C4-2B (cell line): ENCODE measurements around the gene AMDHD2.
"Not testable (repeated sequence)": the region's sequence is repeated elsewhere in the genome, so short reads cannot be mapped to it uniquely, and the experiment has no call there.

ENCODE experiments used
- ZFX ChIP-seq: fragments of 450-650 bp; IDR thresholded peaks from 2 replicates; pipeline ENCODE4 v1.6.1; 2017
- TF ChIP-seq, protein P1 (sequence below): fragments of 450-650 bp; conservative IDR thresholded peaks from 2 replicates; pipeline ENCODE4 v1.5.1; 2017; ENCODE audit warnings: mild to moderate bottlenecking

GRCh38 chr16:2560798-2561133 is 40.6 kb downstream of the AMDHD2 start:
- TF ChIP-seq, protein P1, sequence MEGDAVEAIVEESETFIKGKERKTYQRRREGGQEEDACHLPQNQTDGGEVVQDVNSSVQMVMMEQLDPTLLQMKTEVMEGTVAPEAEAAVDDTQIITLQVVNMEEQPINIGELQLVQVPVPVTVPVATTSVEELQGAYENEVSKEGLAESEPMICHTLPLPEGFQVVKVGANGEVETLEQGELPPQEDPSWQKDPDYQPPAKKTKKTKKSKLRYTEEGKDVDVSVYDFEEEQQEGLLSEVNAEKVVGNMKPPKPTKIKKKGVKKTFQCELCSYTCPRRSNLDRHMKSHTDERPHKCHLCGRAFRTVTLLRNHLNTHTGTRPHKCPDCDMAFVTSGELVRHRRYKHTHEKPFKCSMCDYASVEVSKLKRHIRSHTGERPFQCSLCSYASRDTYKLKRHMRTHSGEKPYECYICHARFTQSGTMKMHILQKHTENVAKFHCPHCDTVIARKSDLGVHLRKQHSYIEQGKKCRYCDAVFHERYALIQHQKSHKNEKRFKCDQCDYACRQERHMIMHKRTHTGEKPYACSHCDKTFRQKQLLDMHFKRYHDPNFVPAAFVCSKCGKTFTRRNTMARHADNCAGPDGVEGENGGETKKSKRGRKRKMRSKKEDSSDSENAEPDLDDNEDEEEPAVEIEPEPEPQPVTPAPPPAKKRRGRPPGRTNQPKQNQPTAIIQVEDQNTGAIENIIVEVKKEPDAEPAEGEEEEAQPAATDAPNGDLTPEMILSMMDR: not testable (repeated sequence)
- not testable (repeated sequence) for TF ChIP-seq ZFX
